ENCODE results near the gene CCDC190.

DNA sequence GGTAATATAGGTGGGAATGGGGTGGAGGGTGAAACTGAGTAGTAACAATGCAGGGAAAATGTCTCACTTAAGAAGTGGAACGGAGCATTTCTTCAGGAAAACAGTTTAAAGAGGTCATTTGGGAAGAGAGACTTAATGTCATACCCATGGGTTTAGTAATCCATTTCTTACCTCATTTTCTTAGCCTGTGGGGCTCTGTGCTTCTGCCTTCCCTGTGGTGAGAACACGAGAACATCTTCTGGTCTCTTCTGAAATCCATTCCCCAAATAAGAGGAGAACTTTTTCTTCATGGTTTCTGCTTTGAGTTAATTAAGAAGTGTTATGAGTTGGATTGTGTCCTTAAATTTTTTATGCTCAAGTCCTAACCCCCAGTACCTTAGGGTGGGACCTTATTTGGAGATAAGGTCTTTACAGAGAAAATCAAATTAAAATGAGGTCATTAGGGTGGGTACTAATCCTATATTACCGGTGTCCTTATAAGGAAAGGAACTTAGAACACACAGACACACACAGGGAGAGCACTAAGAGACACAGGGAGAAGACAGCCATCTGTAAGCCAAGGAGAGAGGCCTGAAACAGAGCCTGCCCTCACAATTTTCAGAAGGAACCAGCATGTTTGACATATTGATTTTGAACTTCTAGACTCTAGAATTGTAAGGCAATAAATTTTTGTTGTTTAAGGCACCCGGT is 5.4 kb downstream of the CCDC190 start:
- no peak for TF ChIP-seq CTCF (IDR thresholded peaks at IDR 0.05)
- no peak for TF ChIP-seq POLR2A (IDR thresholded peaks at IDR 0.05)
